GM21825 (cell line): Measurements from ENCODE around the gene ALDOC.

Experiments
- ATAC-seq: cut with Tn5 transposase; IDR thresholded peaks from one replicate; pipeline ENCODE4 v1.9.1; 2021; ENCODE audit warnings: mild to moderate bottlenecking, moderate library complexity; ENCODE audit not compliant: unreplicated experiment

The ALDOC gene

DNA sequence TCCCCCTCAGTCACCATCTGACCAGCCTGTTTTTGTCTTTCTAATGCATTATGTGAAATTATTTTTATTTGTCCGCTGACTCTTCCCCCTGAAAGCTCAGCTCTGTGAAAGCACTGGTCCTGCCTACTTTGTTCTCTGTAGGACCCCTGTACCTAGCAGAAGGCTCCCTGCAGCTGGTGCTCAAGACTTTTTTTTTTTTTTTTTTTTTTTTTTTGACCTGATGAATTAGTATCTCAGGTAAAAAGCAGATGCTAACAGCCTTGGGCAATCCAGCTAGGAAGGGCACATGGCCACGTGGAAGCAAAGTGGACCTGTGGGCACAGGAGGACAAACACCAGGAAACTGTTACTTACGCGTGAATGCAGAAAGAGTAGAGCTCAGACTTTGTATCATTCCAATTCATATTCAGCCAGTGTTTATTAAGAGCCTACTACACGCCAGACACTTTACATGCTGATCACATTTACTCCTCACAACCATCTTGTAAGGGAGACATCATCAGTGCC is 23.6 kb downstream of the ALDOC start:
- ATAC-seq = no peak

DNA sequence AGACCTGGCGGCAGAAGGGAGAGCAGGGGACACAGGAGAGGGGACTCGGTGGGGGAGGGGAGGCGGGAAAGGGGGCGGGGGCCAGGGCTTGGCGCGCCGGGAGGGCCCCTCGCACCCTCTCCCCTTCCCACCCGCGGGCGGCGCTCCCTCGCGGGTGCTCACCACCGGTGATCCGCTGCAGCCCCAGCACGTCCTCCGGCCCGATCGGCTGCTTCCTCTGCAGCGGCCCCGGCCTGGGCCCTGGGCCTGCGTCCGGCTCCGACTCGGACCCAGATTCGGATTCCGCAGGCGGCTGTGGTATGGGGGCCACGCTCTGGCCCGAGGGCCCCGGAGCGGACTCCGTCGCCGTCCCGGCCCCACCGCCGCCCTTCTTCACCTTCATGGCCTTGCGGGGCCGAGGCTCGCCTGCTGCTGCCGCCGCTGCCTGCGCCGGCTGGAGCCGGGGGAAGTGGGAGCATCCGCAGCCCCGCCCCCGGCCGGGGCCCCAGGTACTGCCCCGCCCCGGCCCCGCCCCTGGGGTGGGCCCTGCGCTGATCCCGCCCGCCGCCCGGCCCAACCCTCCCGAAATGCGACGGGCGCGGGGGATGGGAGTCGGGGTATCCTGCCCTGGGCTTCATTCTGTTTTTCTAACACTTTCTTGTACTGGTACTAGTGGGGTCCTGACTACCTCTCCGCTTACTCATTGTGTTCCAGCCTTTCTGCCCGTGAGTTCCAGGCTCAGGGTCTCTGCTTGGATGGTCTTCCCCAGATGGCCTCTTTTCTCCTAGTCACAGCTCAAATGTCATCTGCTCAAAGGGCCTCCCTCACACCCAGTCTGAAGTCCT is 24.3 kb downstream of the ALDOC start, which contains the start of gene UNC119:
Gene UNC119 (minus strand): TSS at position 449 of the 824 bp plus-strand sequence. CDS start 67 bp downstream, at position 382.
- ATAC-seq = peak; percentile 45

DNA sequence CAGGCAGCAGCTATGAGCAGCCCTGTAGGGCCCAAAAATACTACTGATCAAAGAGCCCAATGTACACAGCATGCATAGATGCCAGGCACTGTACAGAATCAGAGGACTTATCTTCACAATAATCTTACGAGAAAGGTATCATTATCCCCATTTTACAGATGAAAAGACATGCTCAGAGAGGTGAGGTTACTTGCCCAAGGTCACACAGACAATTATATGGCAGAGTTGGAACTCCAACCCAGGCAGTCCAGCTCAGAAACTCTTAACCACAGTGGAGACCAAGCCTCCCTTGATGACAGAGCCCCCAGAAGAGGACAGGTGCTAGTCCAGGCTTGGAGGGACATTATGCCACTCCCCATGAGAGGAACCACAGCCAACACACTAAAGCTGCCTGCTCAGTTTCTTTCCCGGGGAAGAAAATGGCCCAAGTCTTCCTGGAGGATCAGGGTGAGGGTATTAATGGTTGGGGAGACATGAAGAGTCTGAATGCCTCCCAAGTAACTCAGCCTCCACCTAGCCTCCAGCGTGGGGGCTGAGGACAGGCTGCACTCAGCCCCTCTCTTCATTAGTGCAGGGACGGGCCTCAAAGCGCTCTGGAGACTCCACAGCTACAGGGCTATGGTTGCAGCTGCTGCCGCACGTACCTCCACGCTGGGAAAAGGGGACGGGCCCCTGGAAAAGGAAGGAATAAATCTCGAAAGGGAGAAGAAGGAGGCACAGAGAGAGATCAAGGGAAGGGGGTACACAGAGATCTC is 25.1 kb downstream of the ALDOC start:
- ATAC-seq = no peak

DNA sequence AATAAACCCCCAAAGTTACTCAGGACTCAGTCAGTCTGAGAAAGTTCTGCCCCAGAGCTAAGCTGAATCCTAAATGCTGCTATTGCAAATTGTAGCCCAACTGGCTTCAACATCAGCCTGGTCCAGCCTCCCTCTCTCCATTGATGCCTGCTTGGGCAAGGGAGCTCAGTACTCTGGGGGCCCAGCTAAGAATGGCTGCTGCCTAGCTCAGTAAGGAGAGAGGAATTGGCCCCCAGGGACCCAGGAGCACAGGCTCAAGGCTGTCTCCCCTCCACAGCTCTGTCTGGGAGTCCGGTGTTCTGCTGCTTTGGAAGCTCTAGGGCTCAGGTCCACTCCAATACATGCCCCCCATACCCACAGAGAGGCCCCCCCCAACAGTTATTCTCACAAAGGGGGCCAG is 25.8 kb downstream of the ALDOC start:
- no peak for ATAC-seq

DNA sequence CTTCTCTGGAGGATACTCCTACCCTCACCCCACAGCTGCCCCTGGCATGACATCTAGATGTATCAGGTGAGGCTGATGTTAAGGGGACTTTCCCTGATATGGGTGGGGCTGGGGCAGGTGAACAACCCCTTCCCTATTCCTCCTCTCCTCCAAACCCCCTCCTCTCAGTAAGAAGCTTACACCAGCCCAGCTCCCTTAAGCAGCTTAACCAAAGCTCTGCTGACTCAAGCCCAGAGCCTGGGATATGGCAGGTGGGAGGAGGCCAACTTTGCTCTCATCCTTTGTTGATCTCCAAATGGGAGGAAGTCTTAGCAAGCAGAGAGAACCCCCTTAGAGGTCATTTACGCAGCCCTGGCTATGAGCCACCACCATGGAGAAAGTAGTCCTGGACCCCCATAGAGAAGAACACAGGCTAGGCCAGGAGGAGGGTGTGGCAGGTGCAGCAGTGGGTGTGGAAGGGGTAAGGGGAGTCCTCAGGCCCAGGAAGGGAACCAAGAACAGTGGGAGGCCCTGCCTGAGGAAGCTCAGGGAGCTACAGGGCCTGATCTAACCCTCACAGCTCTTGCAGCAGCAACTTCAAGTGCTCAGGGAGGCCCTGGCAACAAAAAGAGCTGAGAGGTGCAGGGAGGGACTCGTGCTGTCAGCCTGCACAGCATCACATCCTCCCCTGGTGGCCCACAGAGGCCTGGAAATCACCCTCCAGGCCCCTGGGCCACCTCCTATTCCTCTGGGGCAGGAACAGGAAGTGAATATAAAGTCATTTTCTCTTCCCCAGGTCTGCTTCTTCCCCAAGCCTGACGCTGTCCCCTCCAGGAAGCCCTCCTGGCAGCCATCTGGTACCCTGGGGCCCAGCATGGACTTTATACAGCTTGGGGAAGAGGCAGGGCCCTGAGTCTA is 27.2 kb downstream of the ALDOC start:
- peak; percentile 44 for ATAC-seq

DNA sequence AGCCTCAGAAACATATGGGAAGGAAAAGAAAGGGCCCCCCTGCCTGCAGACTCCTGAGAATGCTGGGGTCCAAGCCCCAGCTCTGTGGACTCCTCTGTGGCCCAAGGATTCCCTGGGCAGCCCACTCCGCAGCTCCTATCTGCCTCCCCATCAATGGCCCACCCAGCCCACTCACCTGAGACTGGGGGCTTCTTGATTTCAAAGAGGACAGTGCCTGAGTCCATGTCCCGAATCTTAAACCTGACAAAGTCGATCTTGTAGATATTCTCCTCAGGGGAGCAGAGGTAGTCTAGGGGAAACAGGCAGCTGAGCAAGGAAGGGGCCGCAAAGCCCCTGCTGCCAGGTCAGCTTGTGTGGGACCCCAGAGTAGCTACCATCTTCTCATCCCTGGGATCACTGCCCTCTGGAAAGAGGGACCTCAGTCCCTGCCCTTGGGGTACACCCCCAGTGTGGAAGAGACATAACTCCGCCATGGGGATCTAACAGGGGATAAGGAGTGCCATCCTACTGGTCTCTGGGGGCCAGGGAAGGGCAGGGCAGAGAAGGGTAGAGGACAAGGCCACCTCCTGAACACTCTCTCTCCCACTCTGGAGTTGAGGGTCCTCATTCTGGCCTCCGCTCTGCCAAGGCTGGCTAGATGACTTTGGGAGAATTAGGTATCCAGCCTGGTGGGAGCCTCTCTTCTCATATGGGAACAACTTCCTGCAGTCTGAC is 28.1 kb downstream of the ALDOC start:
- ATAC-seq = no peak

DNA sequence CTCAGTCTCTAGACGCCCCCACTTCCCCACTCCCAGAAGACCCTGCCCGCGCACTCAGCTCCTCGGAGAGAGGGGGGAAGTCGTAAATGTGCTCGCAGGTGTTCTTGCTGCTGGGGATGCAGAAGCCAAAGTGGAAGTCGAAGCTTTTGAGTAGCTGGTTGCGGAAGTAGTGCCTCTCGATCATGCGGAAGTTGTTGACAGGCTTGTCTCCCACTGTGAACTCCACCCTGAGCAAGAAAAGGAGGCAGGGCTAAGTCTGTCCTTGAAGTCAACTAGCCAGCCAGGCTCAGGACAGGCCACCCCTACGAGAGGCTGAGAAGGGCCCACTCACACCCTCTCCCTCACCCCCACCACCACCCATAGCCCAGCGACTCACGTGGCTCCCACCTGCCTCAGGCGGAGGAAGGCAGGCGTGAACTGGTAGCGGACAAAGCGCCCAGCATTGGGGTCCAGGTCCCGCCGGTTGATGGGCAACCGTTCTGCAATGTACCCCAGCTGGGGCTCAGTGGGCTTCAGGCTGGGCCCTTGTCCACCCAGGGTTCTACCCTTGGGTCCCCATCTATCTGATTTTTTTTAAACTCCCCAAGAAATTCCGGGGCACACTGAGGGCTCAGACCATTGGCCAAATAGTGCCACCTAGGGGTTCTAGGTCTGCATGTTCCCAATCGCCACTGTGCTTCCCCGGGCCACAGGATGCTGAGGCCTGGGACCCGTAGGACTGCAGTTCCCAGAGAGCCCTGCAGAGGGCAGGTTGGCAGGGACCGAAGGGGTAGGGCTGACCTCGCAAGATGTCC is 28.9 kb downstream of the ALDOC start:
- no peak for ATAC-seq

DNA sequence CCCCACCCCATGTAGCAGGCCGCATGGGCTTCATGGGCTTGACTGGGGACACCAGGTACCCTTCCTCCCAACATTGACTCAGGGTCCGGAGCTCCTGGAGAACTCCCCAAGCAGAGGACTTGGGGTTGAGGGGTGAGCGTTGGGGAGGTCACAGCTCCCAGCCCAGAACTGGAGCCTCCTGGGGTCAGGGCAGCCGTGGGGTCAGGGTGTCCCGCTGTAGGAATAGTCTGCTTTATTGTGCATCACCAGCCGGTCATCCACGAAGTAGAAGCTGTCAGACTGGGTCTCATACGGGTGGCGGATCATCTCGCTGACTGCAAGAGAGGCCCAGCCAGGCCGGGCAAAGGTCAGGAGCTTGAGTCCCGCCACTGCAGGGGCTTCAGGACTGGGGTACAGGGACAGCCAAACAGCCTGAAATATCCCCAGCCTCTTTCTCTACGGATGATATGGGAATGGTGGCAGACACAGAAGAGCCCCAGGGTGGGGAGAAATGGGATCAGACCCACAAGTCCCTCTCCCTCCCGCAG is 29.5 kb downstream of the ALDOC start:
- no peak for ATAC-seq

DNA sequence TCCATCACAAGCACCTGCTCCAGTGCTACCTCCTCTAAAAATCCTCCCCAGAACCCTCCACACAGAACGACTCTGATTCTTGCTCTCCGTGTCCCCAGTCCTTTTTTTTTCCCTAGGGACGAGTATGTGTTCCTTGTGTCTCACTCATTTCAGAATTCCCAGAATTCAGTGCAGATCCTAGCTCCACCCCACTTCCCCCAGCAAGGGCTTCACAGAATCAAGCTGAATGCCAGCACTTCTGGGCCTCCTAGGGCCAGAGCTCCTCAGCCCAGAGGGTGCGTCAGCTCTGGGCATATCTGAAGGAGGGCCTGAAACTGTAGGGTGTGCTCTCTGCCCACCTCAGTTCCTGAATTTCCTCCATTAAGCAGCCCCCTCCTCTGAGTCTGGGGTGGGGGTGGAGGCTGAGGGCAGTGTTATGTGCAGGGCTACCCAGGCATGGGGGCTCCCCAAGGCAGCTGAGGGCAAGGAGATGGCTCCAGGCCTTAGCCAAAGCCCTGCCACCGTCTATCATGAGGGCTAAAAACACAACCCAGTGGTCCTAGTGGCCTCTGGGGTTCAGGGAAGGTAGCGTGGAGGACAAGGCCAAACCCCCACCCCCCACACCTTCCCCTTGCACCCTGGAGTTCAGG is 30.8 kb downstream of the ALDOC start:
- ATAC-seq = no peak

DNA sequence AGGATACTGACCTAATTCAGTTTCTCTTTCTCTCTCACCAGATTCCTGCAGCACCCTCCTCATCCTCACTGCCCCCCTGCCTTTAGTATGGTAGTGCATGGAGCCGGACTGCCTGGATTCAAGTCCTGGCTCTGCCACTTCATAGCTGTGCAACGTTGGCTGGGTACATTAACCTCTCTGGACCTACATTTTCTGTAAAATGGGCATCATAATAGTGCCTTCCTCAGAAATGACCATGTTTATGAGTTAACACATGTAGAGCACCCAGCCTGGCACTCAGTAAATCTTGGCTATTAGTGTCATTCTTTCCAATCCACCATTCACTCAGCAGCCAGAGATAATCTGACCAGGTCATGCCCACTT is 31.6 kb downstream of the ALDOC start:
- ATAC-seq = no peak

DNA sequence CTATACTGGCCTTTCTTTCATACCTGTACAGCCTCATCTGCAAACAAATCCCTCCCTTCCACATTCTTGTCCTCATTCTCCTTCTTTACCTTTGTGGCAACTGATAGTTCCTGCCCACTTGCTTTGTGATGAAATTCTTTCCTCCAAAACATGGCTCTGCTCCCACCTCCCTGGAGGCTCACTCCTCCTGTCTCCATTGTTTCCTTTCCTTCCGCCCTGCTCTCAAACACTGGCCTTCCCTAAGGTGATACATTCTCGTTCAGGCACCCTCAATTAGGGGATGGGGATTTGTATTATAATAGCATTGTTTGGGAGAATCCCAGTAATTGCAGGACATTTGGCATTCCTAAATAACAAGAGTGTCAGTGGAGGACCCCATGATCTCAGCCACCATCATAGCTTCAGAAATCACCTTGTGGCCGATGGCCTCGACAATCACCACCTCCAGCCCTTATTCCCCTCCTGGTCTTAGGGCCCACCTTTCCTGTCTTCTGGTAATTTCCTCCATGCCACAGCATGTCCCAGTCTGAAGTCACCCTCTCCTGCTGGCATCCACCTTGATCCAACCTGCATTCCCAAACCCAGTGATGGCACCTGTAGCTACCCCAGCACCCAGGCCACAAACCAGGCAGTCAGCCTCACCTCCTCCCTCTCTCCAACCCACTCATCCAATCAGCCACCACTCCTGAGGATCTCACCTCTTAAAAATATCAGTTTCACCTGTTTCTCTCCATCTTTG is 32.1 kb downstream of the ALDOC start:
- no peak for ATAC-seq

DNA sequence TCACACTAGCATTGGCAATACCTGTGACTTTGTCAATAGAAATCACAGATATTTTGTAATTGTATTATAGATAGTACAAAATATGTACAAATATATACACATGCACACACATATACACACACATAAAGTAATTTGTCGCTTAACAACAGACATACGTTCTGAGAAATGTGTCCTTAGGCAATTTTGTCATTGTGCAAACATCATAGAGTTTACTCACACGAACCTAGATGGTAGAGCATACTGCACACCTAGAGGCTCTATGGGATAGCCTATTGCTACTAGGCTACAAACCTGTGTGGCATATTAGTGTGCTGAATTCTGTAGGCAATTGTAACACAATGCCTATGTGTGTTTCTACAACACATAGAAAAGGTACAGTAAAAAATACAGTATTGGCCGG is 35.3 kb downstream of the ALDOC start:
- no peak for ATAC-seq

DNA sequence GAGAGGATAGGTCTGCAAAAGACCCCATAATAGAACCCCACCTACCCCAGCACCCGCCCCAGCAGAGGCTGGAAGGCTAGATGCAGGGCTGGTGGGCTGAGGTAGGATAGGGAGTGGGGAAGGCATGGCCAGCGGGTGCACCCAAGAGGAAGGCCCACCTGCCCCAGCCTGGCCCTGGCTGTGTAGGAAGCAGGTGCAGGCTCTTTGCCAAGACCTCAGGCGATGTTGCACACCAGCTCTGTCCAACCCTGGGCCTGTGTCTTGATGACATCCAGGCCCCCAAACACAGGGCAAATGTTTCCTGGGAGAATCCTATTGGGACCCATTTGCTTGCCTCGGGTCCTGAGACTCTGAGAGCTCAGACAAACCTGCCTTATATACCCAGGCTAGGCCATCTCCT is 36.5 kb downstream of the ALDOC start:
- no peak for ATAC-seq

DNA sequence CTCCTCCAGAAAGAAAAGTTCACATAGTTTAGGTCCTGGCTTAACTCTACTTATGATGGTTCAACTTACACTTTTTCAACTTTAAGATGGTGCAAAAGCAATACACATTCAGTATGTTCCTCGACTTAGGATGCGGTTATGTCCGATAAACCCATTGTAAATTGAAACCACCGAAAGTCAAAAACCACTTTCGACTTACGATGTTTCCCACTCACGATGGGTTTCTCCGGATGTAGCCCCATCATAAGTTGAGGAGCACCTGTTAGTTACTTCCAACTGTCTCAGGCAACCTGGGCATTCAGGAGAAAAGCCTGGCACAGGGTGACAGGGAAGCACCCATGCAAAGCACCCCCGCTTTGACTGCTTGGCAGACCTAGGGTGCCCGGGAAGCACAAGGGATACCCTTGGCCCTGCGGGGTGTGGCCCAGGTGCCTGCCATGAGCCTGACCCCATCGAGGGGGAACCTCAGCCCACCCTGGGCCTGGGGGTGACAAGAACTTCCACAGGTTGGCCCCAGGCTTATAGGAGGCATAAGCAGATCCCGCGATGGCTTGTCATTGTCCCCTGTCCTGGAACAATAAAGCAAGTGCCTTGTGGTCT is 38.3 kb downstream of the ALDOC start:
- no peak for ATAC-seq

DNA sequence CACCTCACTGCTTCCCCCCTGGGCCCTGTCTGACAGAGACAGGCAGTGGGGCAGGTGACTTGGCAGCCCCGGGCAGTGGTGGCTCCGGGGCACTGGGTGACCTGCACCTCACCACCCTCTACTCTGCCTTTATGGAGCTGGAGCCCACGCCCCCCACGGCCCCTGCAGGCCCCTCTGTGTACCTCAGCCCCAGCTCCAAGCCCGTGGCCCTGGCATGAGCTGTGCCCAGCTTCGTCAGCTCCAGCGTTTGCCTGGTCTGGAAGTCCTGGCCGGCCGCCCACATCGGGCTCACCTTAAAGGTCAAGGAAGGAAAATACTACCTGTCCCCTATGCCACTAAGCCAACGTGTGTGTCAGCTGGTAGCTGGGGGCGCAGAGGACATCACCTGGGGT is 39.5 kb downstream of the ALDOC start:
- no peak for ATAC-seq

DNA sequence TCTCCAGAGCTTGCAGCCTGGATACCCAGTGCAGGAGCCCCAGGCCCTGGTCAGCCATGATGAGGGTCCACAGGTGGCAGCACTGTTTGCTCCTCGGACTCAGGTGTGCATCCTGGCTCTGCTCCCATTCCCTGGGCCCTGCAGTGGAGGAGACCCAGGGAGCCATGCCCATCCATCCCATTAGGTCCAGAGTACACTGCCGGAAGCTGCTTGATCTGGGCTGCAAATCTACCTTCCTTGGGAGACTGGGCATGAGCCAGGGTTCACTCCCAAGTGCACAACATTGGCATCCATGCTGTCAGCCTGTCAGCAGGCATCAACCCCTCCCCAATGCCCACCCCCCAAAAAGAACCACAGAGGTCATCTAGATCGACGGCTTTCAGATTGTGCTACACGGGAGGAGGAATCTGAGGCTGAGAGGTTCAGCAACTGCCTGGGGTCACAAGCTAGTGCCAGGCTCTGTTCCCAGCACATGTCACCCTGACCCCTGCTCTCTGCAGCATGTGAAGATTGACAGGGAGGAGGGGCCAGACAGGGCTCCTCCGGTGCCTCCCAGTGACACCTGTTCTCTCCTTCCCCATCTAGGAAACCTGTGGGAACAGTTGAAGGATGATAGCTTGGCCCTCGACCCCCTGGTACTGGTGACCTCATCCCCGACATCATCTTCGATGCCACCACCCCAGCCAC is 40.0 kb downstream of the ALDOC start:
- no peak for ATAC-seq

DNA sequence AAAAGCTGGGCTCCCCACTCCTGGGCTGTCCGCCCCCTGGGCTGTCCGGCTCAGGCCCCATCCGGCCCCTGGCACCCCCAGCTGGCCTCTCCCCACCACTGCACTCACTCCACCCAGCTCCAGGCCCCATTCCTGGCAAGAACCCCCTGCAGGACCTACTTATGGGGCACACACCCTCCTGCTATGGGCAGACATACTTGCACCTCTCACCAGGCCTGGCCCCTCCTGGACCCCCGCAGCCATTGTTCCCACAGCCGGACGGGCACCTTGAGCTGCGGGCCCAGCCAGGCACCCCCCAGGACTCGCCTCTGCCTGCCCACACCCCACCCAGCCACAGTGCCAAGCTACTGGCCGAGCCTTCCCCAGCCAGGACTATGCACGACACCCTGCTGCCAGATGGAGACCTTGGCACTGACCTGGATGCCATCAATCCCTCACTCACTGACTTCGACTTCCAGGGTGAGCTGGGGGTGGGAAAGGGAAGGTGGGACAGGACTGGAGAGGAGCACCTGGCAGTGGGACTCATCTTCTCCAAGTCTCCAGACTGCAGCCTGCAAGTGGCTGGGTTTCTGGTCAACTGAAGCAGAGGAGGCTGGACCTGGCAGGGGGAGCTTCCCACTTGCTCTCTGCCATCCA is 41.8 kb downstream of the ALDOC start:
- no peak for ATAC-seq
